Esophagus squamous epithelium (tissue), 4 donors: ENCODE data around the gene ECM2.

ENCODE experiments used
- CTCF ChIP-seq, 6 experiments: fragments of 450-650 bp in 4 of 6; fragments of 200-600 bp in 2 of 6; sonication (generic) in 2 of 6; IDR thresholded peaks; one replicate each; pipeline ENCODE4 v1.5.1; 2016 to 2019; ENCODE audit warnings: antibody characterized with exemption in 6 of 6, mild to moderate bottlenecking in 4 of 6, moderate library complexity in 4 of 6
- POLR2A ChIP-seq, 4 donors: fragments of 450-650 bp; IDR thresholded peaks; one replicate each; pipeline ENCODE4 v1.6.1; 2017; ENCODE audit warnings: antibody characterized with exemption in 4 of 4, mild to moderate bottlenecking in 4 of 4, moderate library complexity in 3 of 4

GRCh38 chr9:92564982-92565381 is 29.2 kb upstream of the ECM2 start:
- no peak for TF ChIP-seq CTCF (IDR thresholded peaks at IDR 0.05)
- TF ChIP-seq POLR2A (IDR thresholded peaks at IDR 0.05) = no peak
